Upper lobe of left lung (tissue), 6 donors: ENCODE results near the gene SCUBE2. TPM values are rescaled to one million over a fixed set of nuclear protein-coding genes. Genes with fewer than 3 reads are reported as not detected.
A peak's percentile ranks its signal among the peaks of the same experiment; 100 is the strongest.

Source experiments
- ATAC-seq, 2 donors: fragments of 200-7000 bp; cut with Tn5 transposase; one replicate each; pipeline ENCODE4 v1.9.1; 2022; ENCODE audit warnings: mild to moderate bottlenecking in 2 of 2, moderate library complexity in 2 of 2; ENCODE audit not compliant: low FRiP score in 2 of 2
- DNase-seq, 2 donors: peaks; one replicate each; pipeline ENCODE4 v3.0.0-alpha.2; 2019 to 2020
- H3K27ac ChIP-seq, 4 donors: fragments of 200-600 bp; sonication (generic); one replicate each; pipeline ENCODE4 v1.5.1; 2016 to 2019
- H3K27me3 ChIP-seq, 4 donors: fragments of 200-600 bp; sonication (generic); one replicate each; pipeline ENCODE4 v1.5.1; 2017 to 2019
- H3K36me3 ChIP-seq, 4 donors: fragments of 200-600 bp; sonication (generic); one replicate each; pipeline ENCODE4 v1.5.1; 2016 to 2019
- H3K4me1 ChIP-seq, 4 donors: fragments of 200-600 bp; sonication (generic); one replicate each; pipeline ENCODE4 v1.5.1; 2018 to 2019
- H3K4me3 ChIP-seq, 4 donors: fragments of 200-600 bp; sonication (generic); one replicate each; pipeline ENCODE4 v1.5.1; 2017 to 2019; ENCODE audit warnings: mild to moderate bottlenecking in 2 of 4, moderate library complexity in 1 of 4
- H3K9me3 ChIP-seq, 4 donors: fragments of 200-600 bp; sonication (generic); one replicate each; pipeline ENCODE4 v1.5.1; 2018 to 2019
- CTCF ChIP-seq, 6 experiments: fragments of 450-650 bp in 4 of 6; fragments of 200-600 bp in 2 of 6; sonication (generic) in 2 of 6; IDR thresholded peaks; one replicate each; pipeline ENCODE4 v1.5.1; 2016 to 2019; ENCODE audit warnings: antibody characterized with exemption in 6 of 6
- EP300 ChIP-seq, 4 donors: sonication (generic); formaldehyde crosslinking; IDR thresholded peaks; one replicate each; pipeline ENCODE4 v1.5.1; 2017; ENCODE audit warnings: antibody characterized with exemption in 4 of 4, control low read depth in 2 of 4
- POLR2A ChIP-seq, 4 donors: fragments of 450-650 bp; IDR thresholded peaks; one replicate each; pipeline ENCODE4 v1.5.1; 2016 to 2017; ENCODE audit warnings: antibody characterized with exemption in 4 of 4, mild to moderate bottlenecking in 2 of 4
- POLR2AphosphoS5 ChIP-seq, 2 donors: sonication (generic); formaldehyde crosslinking; IDR thresholded peaks; one replicate each; pipeline ENCODE4 v1.5.1; 2017; ENCODE audit warnings: antibody characterized with exemption in 2 of 2
- WGBS, 2 donors: methylation state at CpG; one replicate each; pipeline ENCODE4 v1.1.5; 2017 to 2018; 5-methylcytosine and 5-hydroxymethylcytosine counted together
- total RNA-seq, 6 donors: library from RNA; depleted of rRNA in 4 of 6; stranded (reverse); fragments of >200 nt in 4 of 6; gene quantifications; one replicate each; pipeline versions ENCODE4 v1.1.0 to v1.2.1, GENCODE V29; 2016 to 2021
- donor health status: DM: no; HTN: no; CAD: no; lungs with moderate emphysema.
- donor health status: DM: no; HTN: yes; CAD: no; lungs with severe emphysema.

The SCUBE2 gene
- total RNA-seq, 6 donors from 2014 or later: 2.2 to 8.4 (median 4.4) TPM

- Histone ChIP-seq H3K4me3 (no peak overlapping the region), H3K9me3 (no peaks in the 10 kb centered on the region), H3K36me3 (peaks cover 8 to 47% (median 31%) of the 10 kb centered on the region in 4 donors), H3K4me1 (peaks cover 23 to 33% (median 27%) of the 10 kb centered on the region in 4 donors), H3K27ac (peak overlapping the region; percentile 22 to 74 (median 52)), H3K27me3 (no peaks in the 10 kb centered on the region)
- ATAC-seq (peak in 1 of 2 donors; percentile 32), DNase-seq (no peak)
- no peak for TF ChIP-seq CTCF (IDR thresholded peaks at IDR 0.05)
- no peak for TF ChIP-seq EP300 (IDR thresholded peaks at IDR 0.05)
- TF ChIP-seq POLR2AphosphoS5 (IDR thresholded peaks at IDR 0.05): no peak
- TF ChIP-seq POLR2A (IDR thresholded peaks at IDR 0.05): no peak
- 63 to 76% methylated on average over 3 of the region's 3 CpGs for WGBS, 2 donors
Observed at GRCh38 chr11:9138133-9138453, 46.7 kb upstream of the SCUBE2 start.

DNA sequence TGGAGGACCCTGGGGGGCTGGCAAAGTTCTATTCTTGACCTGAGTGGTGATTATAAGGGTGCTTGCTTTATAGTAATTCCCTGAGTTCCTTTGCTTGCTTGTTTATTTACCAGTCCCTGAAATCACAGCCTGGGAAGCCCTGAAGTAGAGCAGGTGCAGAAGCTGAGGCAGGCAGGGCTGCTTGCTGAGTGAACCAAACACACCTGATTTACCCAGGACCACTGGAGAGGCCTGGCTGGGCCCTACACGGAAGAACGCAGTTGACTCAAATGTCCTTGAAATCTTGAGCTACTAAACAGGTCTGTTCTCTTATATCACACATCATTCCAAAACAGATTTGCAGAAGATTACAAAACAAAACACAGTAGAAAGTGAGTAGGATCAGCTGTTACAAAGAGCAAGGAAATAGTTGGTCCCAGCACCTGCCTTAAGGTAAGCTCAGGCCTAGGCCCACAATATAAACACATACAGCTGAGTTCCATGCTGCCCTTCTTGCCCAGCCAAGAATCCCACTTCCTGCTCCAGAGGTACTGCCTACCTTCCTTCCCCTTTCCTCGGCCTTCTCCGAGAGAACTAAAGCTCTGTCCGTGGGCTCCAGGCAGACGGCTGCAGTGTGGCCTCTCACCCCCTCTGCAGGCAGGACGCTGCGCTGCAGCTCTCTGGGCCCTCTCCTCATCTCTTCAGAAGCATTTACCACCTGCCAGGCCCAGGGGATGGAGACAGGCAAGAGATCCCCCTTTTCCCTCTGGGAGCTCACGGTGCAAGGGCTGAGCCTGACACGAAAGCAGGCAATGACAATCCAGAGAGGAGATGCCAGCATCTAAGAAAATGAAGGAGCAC is 46.1 kb upstream of the SCUBE2 start:
- DNase-seq (peak; percentile 78 to 93), ATAC-seq (peak; percentile 95 to 96)
- WGBS, 2 donors: 14 to 22% methylated on average over 10 of the region's 10 CpGs
- H3K4me3 ChIP-seq: no peak overlapping the region
- peak overlapping the region; percentile 48 to 57 (median 53) for H3K27ac ChIP-seq
- no peaks in the 10 kb centered on the region for H3K27me3 ChIP-seq
- H3K9me3 ChIP-seq: no peaks in the 10 kb centered on the region
- peak; percentile 89 to 96 (median 94) for TF ChIP-seq CTCF (IDR thresholded peaks at IDR 0.05)
- no peak for TF ChIP-seq POLR2AphosphoS5 (IDR thresholded peaks at IDR 0.05)
- peaks cover 23 to 33% (median 27%) of the 10 kb centered on the region in 4 donors for H3K4me1 ChIP-seq
- peaks cover 4 to 41% (median 25%) of the 10 kb centered on the region in 4 donors for H3K36me3 ChIP-seq

DNA sequence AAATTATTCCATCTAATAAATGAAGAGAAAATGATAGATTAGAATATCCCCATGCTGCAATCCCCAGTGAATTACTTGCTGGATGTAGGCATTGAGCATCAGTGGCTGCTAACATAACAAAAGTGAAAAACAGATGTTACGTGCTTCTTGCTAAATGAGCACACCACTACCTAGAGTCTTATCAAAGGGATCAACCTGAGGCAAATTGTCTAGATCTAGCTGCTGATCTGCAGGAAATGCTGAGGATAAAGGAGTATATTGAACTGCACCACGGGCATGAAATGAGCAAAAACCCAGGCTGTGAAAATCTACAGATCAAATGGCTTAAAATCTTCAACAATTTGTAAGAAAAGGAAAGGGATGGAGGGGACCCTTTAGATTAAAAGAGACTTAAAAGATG is 45.3 kb upstream of the SCUBE2 start:
- TF ChIP-seq CTCF (IDR thresholded peaks at IDR 0.05) (no peak), POLR2A (IDR thresholded peaks at IDR 0.05) (no peak), EP300 (IDR thresholded peaks at IDR 0.05) (no peak), POLR2AphosphoS5 (IDR thresholded peaks at IDR 0.05) (no peak)
- Histone ChIP-seq H3K4me1 (peaks cover 23 to 33% (median 27%) of the 10 kb centered on the region in 4 donors), H3K27me3 (no peaks in the 10 kb centered on the region), H3K9me3 (no peaks in the 10 kb centered on the region), H3K36me3 (peaks cover 3 to 33% (median 19%) of the 10 kb centered on the region in 4 donors), H3K4me3 (no peak overlapping the region), H3K27ac (peak overlapping the region in 3 of 4 donors; percentile 42 to 55 (median 48))
- ATAC-seq: no peak
- 91 to 92% methylated on average over 2 of the region's 2 CpGs for WGBS, 2 donors
- no peak for DNase-seq

- TF ChIP-seq EP300 (IDR thresholded peaks at IDR 0.05) (no peak), CTCF (IDR thresholded peaks at IDR 0.05) (no peak), POLR2A (IDR thresholded peaks at IDR 0.05) (no peak), POLR2AphosphoS5 (IDR thresholded peaks at IDR 0.05) (no peak)
- Histone ChIP-seq H3K4me3 (no peak overlapping the region), H3K36me3 (peaks cover 0 to 5% (median 0%) of the 10 kb centered on the region in 4 donors), H3K4me1 (peaks cover 12 to 19% (median 19%) of the 10 kb centered on the region in 4 donors), H3K9me3 (no peaks in the 10 kb centered on the region), H3K27me3 (no peaks in the 10 kb centered on the region), H3K27ac (no peak overlapping the region)
- WGBS, 2 donors: 90 to 100% methylated on average over 2 of the region's 2 CpGs
- ATAC-seq: no peak
- no peak for DNase-seq
Observed at GRCh38 chr11:9133956-9134355, 42.6 kb upstream of the SCUBE2 start.
